Esophagus squamous epithelium (tissue), 5 donors: Measurements from ENCODE around the gene COPG1. TPM values are rescaled to one million over a fixed set of nuclear protein-coding genes. Genes with fewer than 3 reads are reported as not detected.

ENCODE experiments used
- DNase-seq: peaks from one replicate; lab custom pipeline; 2025; lab: John Stamatoyannopoulos, UW
- H3K27ac ChIP-seq, 4 donors: fragments of 200-600 bp; sonication (generic); one replicate each; pipeline ENCODE4 v1.5.1; 2016 to 2019; ENCODE audit warnings: mild to moderate bottlenecking in 1 of 4
- H3K27me3 ChIP-seq, 4 donors: fragments of 200-600 bp; sonication (generic); 1 replicate in 3 of 4; 2 replicates in 1 of 4; pipeline versions ENCODE4 v1.5.1 to v1.6.0; 2017 to 2021; ENCODE audit warnings: antibody characterized with exemption in 1 of 4
- H3K36me3 ChIP-seq, 3 donors: fragments of 200-600 bp; sonication (generic); one replicate each; pipeline ENCODE4 v1.5.1; 2016 to 2019
- H3K4me1 ChIP-seq, 3 donors: fragments of 200-600 bp; sonication (generic); one replicate each; pipeline ENCODE4 v1.5.1; 2017 to 2019
- H3K4me3 ChIP-seq, 4 donors: fragments of 200-600 bp; sonication (generic); 1 replicate in 3 of 4; 2 replicates in 1 of 4; pipeline ENCODE4 v1.5.1; 2016 to 2019; ENCODE audit warnings: mild to moderate bottlenecking in 2 of 4, moderate library complexity in 1 of 4
- H3K9me3 ChIP-seq, 3 donors: fragments of 200-600 bp; sonication (generic); one replicate each; pipeline ENCODE4 v1.5.1; 2016 to 2019
- CTCF ChIP-seq, 6 experiments: fragments of 450-650 bp in 4 of 6; fragments of 200-600 bp in 2 of 6; sonication (generic) in 2 of 6; IDR thresholded peaks; one replicate each; pipeline ENCODE4 v1.5.1; 2016 to 2019; ENCODE audit warnings: antibody characterized with exemption in 6 of 6, mild to moderate bottlenecking in 4 of 6, moderate library complexity in 4 of 6
- POLR2A ChIP-seq, 4 donors: fragments of 450-650 bp; IDR thresholded peaks; one replicate each; pipeline ENCODE4 v1.6.1; 2017; ENCODE audit warnings: antibody characterized with exemption in 4 of 4, mild to moderate bottlenecking in 4 of 4, moderate library complexity in 3 of 4
- WGBS, 2 donors: methylation state at CpG; one replicate each; pipeline ENCODE4 v1.1.5; 2018; 5-methylcytosine and 5-hydroxymethylcytosine counted together
- intact Hi-C: fragments of 100-400 bp; cut with DNase I; formaldehyde crosslinking; loops from one replicate; pipeline ENCODE4 v1.15.0; 2022
- total RNA-seq, 4 donors: library from RNA; depleted of rRNA; stranded (reverse); fragments of >200 nt; gene quantifications; one replicate each; pipeline ENCODE4 v1.1.0, GENCODE V29; 2016
- donor health status: DM: yes; HTN: yes; CAD: no.

Gene COPG1
- total RNA-seq, 4 donors from 2014 or later, result 68.3 to 121 (median 104) TPM

- no peak overlapping the region for H3K27ac ChIP-seq
- TF ChIP-seq CTCF (IDR thresholded peaks at IDR 0.05) (no peak), POLR2A (IDR thresholded peaks at IDR 0.05) (no peak)
- intact Hi-C loops, result no loop called here
- H3K27me3 ChIP-seq, result no peaks in the 10 kb centered on the region
- no peak for DNase-seq
- H3K4me3 ChIP-seq, result no peak overlapping the region
- WGBS, 2 donors, result 96 to 97% methylated on average over 5 of the region's 5 CpGs
- peaks cover 0 to 22% (median 6%) of the 10 kb centered on the region in 3 donors for H3K4me1 ChIP-seq
- no peaks in the 10 kb centered on the region for H3K9me3 ChIP-seq
- peaks cover 0 to 98% (median 28%) of the 10 kb centered on the region in 3 donors for H3K36me3 ChIP-seq
Measured at GRCh38 chr3:129295286-129295685, 45.9 kb downstream of the COPG1 start.

- intact Hi-C loops, result no loop called here
- H3K4me1 ChIP-seq, result peaks cover 0 to 25% (median 15%) of the 10 kb centered on the region in 3 donors
- H3K27me3 ChIP-seq, result no peaks in the 10 kb centered on the region
- H3K9me3 ChIP-seq, result no peaks in the 10 kb centered on the region
- TF ChIP-seq CTCF (IDR thresholded peaks at IDR 0.05) (no peak), POLR2A (IDR thresholded peaks at IDR 0.05) (no peak)
- H3K36me3 ChIP-seq, result peaks cover 6 to 59% (median 17%) of the 10 kb centered on the region in 3 donors
- DNase-seq, result no peak
- no peak overlapping the region for H3K4me3 ChIP-seq
- WGBS, 2 donors, result 70 to 77% methylated on average over 3 of the region's 3 CpGs
- peak overlapping the region in 3 of 4 donors; percentile 45 to 77 (median 73) for H3K27ac ChIP-seq
Measured at GRCh38 chr3:129304146-129304961, 54.9 kb downstream of the COPG1 start.

- peaks cover 0 to 29% (median 20%) of the 10 kb centered on the region in 3 donors for H3K4me1 ChIP-seq
- no peaks in the 10 kb centered on the region for H3K27me3 ChIP-seq
- H3K36me3 ChIP-seq, result peaks cover 6 to 53% (median 17%) of the 10 kb centered on the region in 3 donors
- no peak for DNase-seq
- 100% methylated on average over 1 of the region's 1 CpG for WGBS, 2 donors
- TF ChIP-seq CTCF (IDR thresholded peaks at IDR 0.05) (no peak), POLR2A (IDR thresholded peaks at IDR 0.05) (no peak)
- H3K27ac ChIP-seq, result peak overlapping the region; percentile 45 to 77 (median 70)
- no peak overlapping the region for H3K4me3 ChIP-seq
- intact Hi-C loops, result no loop called here
- H3K9me3 ChIP-seq, result no peaks in the 10 kb centered on the region
Measured at GRCh38 chr3:129304962-129305222, 55.5 kb downstream of the COPG1 start.

- H3K4me1 ChIP-seq, result peaks cover 0 to 37% (median 26%) of the 10 kb centered on the region in 3 donors
- TF ChIP-seq CTCF (IDR thresholded peaks at IDR 0.05) (no peak), POLR2A (IDR thresholded peaks at IDR 0.05) (peak in 1 of 4 donors; percentile 49)
- intact Hi-C loops, result no loop called here
- peak overlapping the region in 3 of 4 donors; percentile 27 to 58 (median 34) for H3K4me3 ChIP-seq
- DNase-seq, result no peak
- H3K36me3 ChIP-seq, result peaks cover 6 to 46% (median 15%) of the 10 kb centered on the region in 3 donors
- H3K27ac ChIP-seq, result peak overlapping the region; percentile 66 to 77 (median 75)
- WGBS, 2 donors, result 9 to 10% methylated on average over 9 to 23 of the region's 26 CpGs
- H3K9me3 ChIP-seq, result no peaks in the 10 kb centered on the region
- H3K27me3 ChIP-seq, result no peaks in the 10 kb centered on the region
Measured at GRCh38 chr3:129305592-129306091, 56.2 kb downstream of the COPG1 start.

- no peak for DNase-seq
Measured at GRCh38 chr3:129308636-129309035, 59.2 kb downstream of the COPG1 start.

More at GRCh38 chr3:129308636-129309035, 59.2 kb downstream of the COPG1 start:
- Histone ChIP-seq H3K4me3 (no peak overlapping the region), H3K4me1 (peaks cover 0 to 60% (median 34%) of the 10 kb centered on the region in 3 donors), H3K27me3 (no peaks in the 10 kb centered on the region), H3K36me3 (peaks cover 4 to 16% (median 6%) of the 10 kb centered on the region in 3 donors), H3K9me3 (no peaks in the 10 kb centered on the region), H3K27ac (peak overlapping the region in 1 of 4 donors; percentile 67)
- WGBS, 2 donors, result 76 to 89% methylated on average over 3 of the region's 3 CpGs
- TF ChIP-seq CTCF (IDR thresholded peaks at IDR 0.05) (no peak), POLR2A (IDR thresholded peaks at IDR 0.05) (no peak)
- intact Hi-C loops, result no loop called here
